Activated CD4-positive, alpha-beta memory T cell treated with anti-CD3 and anti-CD28 coated beads, Interleukin-2, amount 10 ng/mL, durations not matched to agents 7 days and 5 days (primary cell): ENCODE results near the gene AKR1A1. TPM values are rescaled to one million over a fixed set of nuclear protein-coding genes. Genes with fewer than 3 reads are reported as not detected.
A peak's percentile ranks its signal among the peaks of the same experiment; 100 is the strongest.

Experiments used
- CTCF ChIA-PET: fragments of 350-600 bp; sonication (Branson Sonifier 250); formaldehyde crosslinking; loops from one replicate; lab custom pipeline; 2021; ENCODE audit warnings: antibody characterized with exemption, inconsistent platforms; lab: Charles Lee
- POLR2A ChIA-PET: fragments of 350-600 bp; sonication (Branson Sonifier 250); formaldehyde crosslinking; loops from one replicate; lab custom pipeline; 2021; ENCODE audit warnings: antibody characterized with exemption; lab: Charles Lee
- DNase-seq: peaks from one replicate; pipeline ENCODE4 v3.0.0-alpha.2; 2020
- H3K27ac Mint-ChIP-seq: one replicate; pipeline ENCODE4 v1.8.0; 2021; ENCODE audit warnings: mild to moderate bottlenecking, mixed read lengths
- H3K27me3 Mint-ChIP-seq: one replicate; pipeline ENCODE4 v1.8.0; 2021; ENCODE audit warnings: mixed read lengths
- H3K36me3 Mint-ChIP-seq: one replicate; pipeline ENCODE4 v1.8.0; 2021; ENCODE audit warnings: low read depth, mixed read lengths
- H3K4me1 Mint-ChIP-seq: one replicate; pipeline ENCODE4 v1.8.0; 2021; ENCODE audit warnings: mixed read lengths
- H3K4me3 Mint-ChIP-seq: one replicate; pipeline ENCODE4 v1.8.0; 2021; ENCODE audit warnings: mild to moderate bottlenecking, mixed read lengths
- H3K9me3 Mint-ChIP-seq: one replicate; pipeline ENCODE4 v1.8.0; 2021; ENCODE audit warnings: mixed read lengths
- total RNA-seq, 2 experiments: library from RNA; stranded (reverse); gene quantifications; one replicate each; pipeline ENCODE4 v1.2.3, GENCODE V29; 2021

Gene AKR1A1
- total RNA-seq, 2 experiments from 2014 or later, result 144 TPM

DNA sequence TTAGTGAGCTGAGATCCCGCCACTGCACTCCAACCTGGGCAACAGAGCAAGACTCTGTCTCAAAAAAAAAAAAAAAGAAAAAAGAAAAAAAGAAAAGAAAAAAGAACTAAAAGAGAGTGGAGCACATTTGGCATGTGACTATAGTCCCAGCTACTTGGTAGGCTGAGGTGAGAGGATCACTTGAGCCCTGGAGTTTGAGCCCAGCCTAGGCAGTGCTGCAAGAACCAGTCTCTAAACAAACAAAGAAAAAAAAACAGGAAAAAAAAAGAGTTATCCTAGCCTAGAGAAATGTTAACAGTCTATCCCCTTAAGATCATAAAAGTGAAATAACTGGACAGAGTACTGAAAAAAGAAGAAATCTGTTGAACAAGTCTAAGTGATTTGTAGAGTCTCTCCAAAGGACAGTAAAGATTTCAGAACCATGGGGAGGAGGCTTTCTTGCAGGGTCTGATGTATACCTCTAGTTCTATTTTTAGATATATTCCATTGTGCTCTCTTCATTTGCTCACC lies 24.4 kb upstream of the AKR1A1 start:
- H3K9me3 Mint-ChIP-seq, result no peaks in the 10 kb centered on the region
- H3K4me3 Mint-ChIP-seq, result no peak overlapping the region
- ChIA-PET CTCF (no interaction called here), POLR2A (interaction anchor here (0.7 to 1.5 kb wide), 2 partner anchors 18 to 66 kb away, joined by 3 read pairs; no protein-coding TSS in a partner anchor)
- no peak for DNase-seq
- peaks cover 14% of the 10 kb centered on the region for H3K27me3 Mint-ChIP-seq
- peaks cover 9% of the 10 kb centered on the region for H3K36me3 Mint-ChIP-seq
- no peak overlapping the region for H3K27ac Mint-ChIP-seq
- peaks cover 22% of the 10 kb centered on the region for H3K4me1 Mint-ChIP-seq

DNA sequence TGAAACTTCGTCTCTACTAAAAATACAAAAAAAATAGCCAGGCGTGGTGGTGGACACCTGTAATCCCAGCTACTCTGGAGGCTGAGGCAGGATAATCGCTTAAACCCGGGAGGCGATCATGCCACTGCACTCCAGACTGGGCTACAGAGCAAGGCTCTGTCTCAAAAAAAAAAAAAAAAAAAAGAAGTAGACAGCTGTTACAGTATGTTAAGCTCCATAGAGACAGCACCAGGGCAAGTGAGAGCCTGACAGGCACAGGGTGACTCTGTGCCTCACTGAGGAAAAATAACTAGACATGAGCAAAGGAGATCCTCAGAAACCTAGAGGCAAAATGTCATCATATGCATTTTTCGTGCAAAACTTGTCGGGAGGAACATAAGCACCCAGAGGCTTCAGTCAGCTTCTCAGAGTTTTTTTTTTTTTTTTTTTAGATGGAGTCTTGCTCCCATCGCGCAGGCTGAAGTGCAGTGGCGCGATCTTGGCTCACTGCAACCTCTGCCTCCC lies 19.9 kb upstream of the AKR1A1 start:
- Mint-ChIP-seq H3K9me3 (no peaks in the 10 kb centered on the region), H3K27ac (no peak overlapping the region), H3K36me3 (no peaks in the 10 kb centered on the region), H3K4me1 (peaks cover 5% of the 10 kb centered on the region), H3K4me3 (no peak overlapping the region), H3K27me3 (peaks cover 12% of the 10 kb centered on the region)
- POLR2A ChIA-PET, result interaction anchor here (2.6 kb wide), 1 partner anchor 9 kb away, joined by 14 read pairs; the partner anchor contains the start of gene PRDX1
- DNase-seq, result no peak
- CTCF ChIA-PET, result interaction anchor here (0.7 kb wide), 1 partner anchor 635 kb away, joined by 4 read pairs; no protein-coding TSS in a partner anchor

DNA sequence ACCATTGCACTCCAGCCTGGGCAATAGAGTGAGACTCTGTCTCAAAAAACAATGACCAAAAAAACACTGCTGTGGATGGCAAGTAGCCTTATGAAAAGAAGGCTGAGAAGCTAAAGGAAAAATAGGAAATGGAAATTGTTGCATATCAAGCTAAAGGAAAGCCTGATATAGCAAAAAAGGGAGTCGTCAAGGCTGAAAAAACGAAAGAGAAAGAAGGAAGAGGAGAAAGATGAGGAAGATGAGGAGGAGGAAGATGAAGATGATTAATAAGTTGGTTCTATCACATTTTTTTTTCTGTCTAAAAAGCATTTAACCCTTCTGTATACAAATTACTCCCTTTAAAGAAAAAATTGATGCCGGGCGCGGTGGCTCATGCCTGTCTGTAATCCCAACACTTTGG lies 18.8 kb upstream of the AKR1A1 start:
- peaks cover 4% of the 10 kb centered on the region for H3K27me3 Mint-ChIP-seq
- no peaks in the 10 kb centered on the region for H3K36me3 Mint-ChIP-seq
- DNase-seq, result no peak
- peaks cover 15% of the 10 kb centered on the region for H3K4me1 Mint-ChIP-seq
- POLR2A ChIA-PET, result interaction anchor here (1.3 kb wide), 1 partner anchor 19 kb away, joined by 5 read pairs; the partner anchor contains the start of gene AKR1A1
- CTCF ChIA-PET, result no interaction called here
- H3K9me3 Mint-ChIP-seq, result no peaks in the 10 kb centered on the region
- H3K27ac Mint-ChIP-seq, result no peak overlapping the region
- H3K4me3 Mint-ChIP-seq, result no peak overlapping the region

- POLR2A ChIA-PET, result interaction anchor here (1.0 to 5.6 kb wide), 6 partner anchors 9 to 34 kb away, joined by 4 to 63 read pairs (median 6); partner anchors contain the start of genes AKR1A1 and PRDX1
- Mint-ChIP-seq H3K4me3 (no peak overlapping the region), H3K27ac (no peak overlapping the region), H3K4me1 (peaks cover 21% of the 10 kb centered on the region), H3K27me3 (peaks cover 3% of the 10 kb centered on the region), H3K36me3 (no peaks in the 10 kb centered on the region), H3K9me3 (no peaks in the 10 kb centered on the region)
- CTCF ChIA-PET, result interaction anchor here (0.7 to 1.7 kb wide), 5 partner anchors 9 to 34 kb away, joined by 3 to 7 read pairs (median 4); partner anchors contain the start of genes AKR1A1 and PRDX1
- no peak for DNase-seq
Observed at GRCh38 chr1:45535988-45536766, 14.4 kb upstream of the AKR1A1 start.

- Mint-ChIP-seq H3K9me3 (no peaks in the 10 kb centered on the region), H3K4me3 (no peak overlapping the region), H3K27me3 (peaks cover 3% of the 10 kb centered on the region), H3K36me3 (no peaks in the 10 kb centered on the region), H3K4me1 (peaks cover 19% of the 10 kb centered on the region), H3K27ac (no peak overlapping the region)
- POLR2A ChIA-PET, result interaction anchor here (1.0 to 5.6 kb wide), 6 partner anchors 8 to 33 kb away, joined by 4 to 63 read pairs (median 6); partner anchors contain the start of genes AKR1A1 and PRDX1
- CTCF ChIA-PET, result interaction anchor here (0.7 to 1.7 kb wide), 4 partner anchors 14 to 34 kb away, joined by 3 to 7 read pairs (median 4); partner anchors contain the start of genes AKR1A1 and PRDX1
- no peak for DNase-seq
Observed at GRCh38 chr1:45536886-45537285, 13.7 kb upstream of the AKR1A1 start.

GRCh38 chr1:45541193-45541592 lies 9.4 kb upstream of the AKR1A1 start:
- DNase-seq, result no peak
- ChIA-PET CTCF (no interaction called here), POLR2A (interaction anchor here (2.0 to 2.9 kb wide), 2 partner anchors 9 to 20 kb away, joined by 12 to 17 read pairs; partner anchors contain the start of genes AKR1A1 and PRDX1)
- Mint-ChIP-seq H3K36me3 (no peaks in the 10 kb centered on the region), H3K27me3 (peaks cover 6% of the 10 kb centered on the region), H3K4me3 (no peak overlapping the region), H3K9me3 (no peaks in the 10 kb centered on the region), H3K27ac (no peak overlapping the region), H3K4me1 (peaks cover 45% of the 10 kb centered on the region)

DNA sequence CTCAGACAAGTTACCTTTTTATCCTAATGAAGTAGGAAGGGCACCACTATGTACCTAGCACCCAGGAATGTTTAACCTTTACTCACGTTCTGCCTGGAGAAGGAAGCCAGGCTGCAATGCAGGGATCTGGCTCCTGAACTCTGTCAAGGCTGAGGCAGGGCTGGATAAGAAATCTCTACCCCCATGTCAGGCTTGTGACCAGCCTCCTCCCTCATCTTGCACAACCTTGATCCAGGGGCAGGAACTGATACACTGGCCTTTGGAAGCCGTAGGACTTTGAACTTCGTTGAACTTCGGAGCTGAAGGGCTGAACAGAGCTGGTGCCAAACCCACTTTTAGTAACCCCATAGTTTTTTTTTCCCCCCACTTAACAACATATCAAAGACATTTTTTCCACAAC lies 8.0 kb upstream of the AKR1A1 start:
- H3K27me3 Mint-ChIP-seq, result peaks cover 9% of the 10 kb centered on the region
- H3K4me3 Mint-ChIP-seq, result no peak overlapping the region
- peaks cover 34% of the 10 kb centered on the region for H3K4me1 Mint-ChIP-seq
- no peak overlapping the region for H3K27ac Mint-ChIP-seq
- POLR2A ChIA-PET, result interaction anchor here (2.0 to 7.9 kb wide), 2 partner anchors 8 to 21 kb away, joined by 12 to 89 read pairs; partner anchors contain the start of genes AKR1A1 and PRDX1
- no peak for DNase-seq
- no peaks in the 10 kb centered on the region for H3K9me3 Mint-ChIP-seq
- CTCF ChIA-PET, result interaction anchor here (0.9 to 1.8 kb wide), 2 partner anchors 21 to 30 kb away, joined by 3 to 5 read pairs; partner anchors contain the start of gene PRDX1
- no peaks in the 10 kb centered on the region for H3K36me3 Mint-ChIP-seq

GRCh38 chr1:45543581-45544417 lies 6.8 kb upstream of the AKR1A1 start:
- peak; percentile 75 for DNase-seq
- peak overlapping the region; percentile 26 for H3K27ac Mint-ChIP-seq
- no peaks in the 10 kb centered on the region for H3K36me3 Mint-ChIP-seq
- POLR2A ChIA-PET, result interaction anchor here (0.6 to 7.9 kb wide), 10 partner anchors 9 to 813 kb away, joined by 3 to 89 read pairs (median 5); partner anchors contain the start of genes MUTYH, NASP, PRDX1 and RNU5D-1
- CTCF ChIA-PET, result interaction anchor here (0.6 to 1.8 kb wide), 5 partner anchors 20 to 529 kb away, joined by 3 to 7 read pairs (median 3); partner anchors contain the start of gene PRDX1
- H3K27me3 Mint-ChIP-seq, result peaks cover 9% of the 10 kb centered on the region
- peaks cover 34% of the 10 kb centered on the region for H3K4me1 Mint-ChIP-seq
- no peaks in the 10 kb centered on the region for H3K9me3 Mint-ChIP-seq
- peak overlapping the region; percentile 14 for H3K4me3 Mint-ChIP-seq

DNA sequence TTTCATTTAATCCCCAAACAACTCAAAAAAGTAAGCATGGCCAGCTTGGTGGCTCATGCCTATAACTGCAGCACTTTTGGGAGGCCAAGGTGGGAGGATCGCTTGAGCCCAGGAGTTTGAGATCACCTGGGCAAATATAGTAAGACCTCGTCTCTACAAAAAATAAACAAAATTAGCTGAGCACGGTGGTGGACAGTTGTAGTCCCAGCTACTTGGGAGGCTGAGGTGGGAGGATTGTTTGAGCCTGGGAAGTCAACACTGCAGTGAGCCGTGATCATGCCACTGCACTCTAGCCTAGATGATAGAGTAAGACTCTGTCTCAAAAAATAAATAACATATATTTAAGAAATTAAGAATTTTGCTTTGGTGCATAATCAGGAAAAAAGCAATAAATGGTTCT lies 6.1 kb upstream of the AKR1A1 start:
- Mint-ChIP-seq H3K4me3 (no peak overlapping the region), H3K4me1 (peaks cover 37% of the 10 kb centered on the region), H3K36me3 (no peaks in the 10 kb centered on the region), H3K27me3 (peaks cover 9% of the 10 kb centered on the region), H3K27ac (no peak overlapping the region), H3K9me3 (no peaks in the 10 kb centered on the region)
- POLR2A ChIA-PET, result interaction anchor here (0.8 to 7.9 kb wide), 13 partner anchors 9 to 823 kb away, joined by 3 to 89 read pairs (median 5); partner anchors contain the start of genes MUTYH, NASP, PRDX1 and RNU5D-1
- no peak for DNase-seq
- CTCF ChIA-PET, result interaction anchor here (0.6 to 1.6 kb wide), 4 partner anchors 9 to 530 kb away, joined by 3 to 7 read pairs (median 4); no protein-coding TSS in a partner anchor

DNA sequence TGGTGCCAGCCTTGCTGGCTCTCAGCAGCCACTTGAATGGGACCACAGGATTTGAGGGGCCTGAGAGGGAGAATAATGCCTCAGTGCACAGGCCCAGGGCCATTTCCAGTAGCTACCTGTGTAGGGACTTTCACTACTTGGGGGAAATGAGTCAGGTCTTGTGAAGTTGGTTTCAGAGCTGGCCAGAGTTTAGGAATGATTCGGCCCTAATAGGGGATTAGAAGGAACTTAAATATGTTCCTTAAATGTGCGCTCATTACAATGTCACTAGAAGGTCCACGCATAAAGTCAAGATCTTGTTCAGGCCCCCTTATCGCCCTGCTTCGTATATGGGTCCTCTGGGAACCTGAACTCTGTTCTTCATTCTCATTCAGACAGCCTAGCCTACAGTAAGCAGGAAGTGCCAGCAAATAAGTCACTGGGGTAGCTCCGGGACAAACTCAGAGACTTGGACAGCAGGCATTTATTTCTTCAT lies 5.6 kb upstream of the AKR1A1 start:
- no peak overlapping the region for H3K4me3 Mint-ChIP-seq

GRCh38 chr1:45545553-45546310 lies 4.9 kb upstream of the AKR1A1 start:
- Mint-ChIP-seq H3K27ac (no peak overlapping the region), H3K4me3 (no peak overlapping the region), H3K27me3 (peaks cover 9% of the 10 kb centered on the region), H3K4me1 (peaks cover 43% of the 10 kb centered on the region), H3K9me3 (no peaks in the 10 kb centered on the region), H3K36me3 (peaks cover 2% of the 10 kb centered on the region)
- CTCF ChIA-PET, result interaction anchor here (0.8 to 1.6 kb wide), 4 partner anchors 10 to 33 kb away, joined by 3 to 7 read pairs (median 4); partner anchors contain the start of gene PRDX1
- POLR2A ChIA-PET, result interaction anchor here (0.6 to 7.9 kb wide), 10 partner anchors 10 to 824 kb away, joined by 3 to 89 read pairs (median 5); partner anchors contain the start of genes MUTYH, NASP, PRDX1 and RNU5D-1
- no peak for DNase-seq

More for the DNA sequence above, 5.6 kb upstream of the AKR1A1 start:
- no peak for DNase-seq
- Mint-ChIP-seq H3K4me1 (peaks cover 37% of the 10 kb centered on the region), H3K36me3 (no peaks in the 10 kb centered on the region), H3K9me3 (no peaks in the 10 kb centered on the region), H3K27ac (no peak overlapping the region), H3K27me3 (peaks cover 9% of the 10 kb centered on the region)
- POLR2A ChIA-PET, result interaction anchor here (0.6 to 7.9 kb wide), 13 partner anchors 9 to 824 kb away, joined by 3 to 89 read pairs (median 5); partner anchors contain the start of genes MUTYH, NASP, PRDX1 and RNU5D-1
- CTCF ChIA-PET, result interaction anchor here (0.8 to 1.6 kb wide), 4 partner anchors 10 to 32 kb away, joined by 3 to 7 read pairs (median 4); partner anchors contain the start of gene PRDX1
